Astrocyte of the spinal cord (primary cell): ENCODE results near the gene RPL13.
"Not testable (repeated sequence)": the region's sequence is repeated elsewhere in the genome, so short reads cannot be mapped to it uniquely, and the experiment has no call there.

Experiments
- DNase-seq: peaks from one replicate; pipeline ENCODE4 v3.0.0; 2011; ENCODE audit warnings: low read depth, low spot score
- H3K4me3 ChIP-seq: 2 replicates; pipeline ENCODE4 v1.5.1; 2011; ENCODE audit warnings: low read depth, mild to moderate bottlenecking, low read length, moderate library complexity
- in situ Hi-C: cut with HindIII; loops from 2 replicates; pipeline ENCODE4 v1.10.0; 2017; ENCODE audit warnings: low sequenced_read_pairs
- TF ChIP-seq, protein P1 (sequence below): IDR thresholded peaks from 2 replicates; pipeline ENCODE4 v1.5.1; 2012; ENCODE audit warnings: low read depth, mild to moderate bottlenecking, low read length, inconsistent platforms

RPL13 gene

DNA sequence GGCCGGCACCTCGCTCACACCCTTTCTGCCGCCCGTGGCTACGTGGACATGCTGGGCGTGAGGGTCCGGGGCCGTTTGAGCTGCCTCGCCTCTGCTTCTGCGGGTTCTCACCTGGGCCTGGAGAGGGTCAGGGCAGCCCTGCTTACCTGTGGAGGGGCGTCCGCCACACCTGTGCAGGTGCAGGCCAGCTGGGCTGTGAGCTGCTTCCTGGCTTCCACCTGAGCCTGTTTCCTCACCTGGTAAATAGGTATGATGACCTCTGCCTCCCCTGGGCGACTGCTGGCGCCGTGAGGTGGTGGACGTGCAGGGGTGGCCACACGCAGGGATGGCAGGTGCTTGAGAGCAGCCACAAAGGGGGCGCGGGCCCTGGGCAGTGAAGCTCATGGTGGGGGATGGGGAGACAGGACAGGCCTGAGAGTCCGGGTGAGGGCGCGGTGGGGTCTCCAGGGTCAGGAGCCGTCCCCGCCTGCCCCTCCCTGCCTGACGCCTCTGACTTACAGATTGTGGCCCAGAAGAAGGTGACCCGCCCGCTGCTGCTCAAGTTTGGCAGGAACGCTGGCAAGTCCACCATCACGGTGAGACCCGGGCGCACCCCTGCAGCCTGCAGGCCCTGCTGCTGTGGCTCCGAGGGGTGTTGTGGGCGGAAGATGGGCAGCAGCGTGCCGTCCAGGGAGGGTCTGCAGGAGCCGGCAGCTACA lies 22.9 kb downstream of the RPL13 start:
- H3K4me3 ChIP-seq = no peak overlapping the region

DNA sequence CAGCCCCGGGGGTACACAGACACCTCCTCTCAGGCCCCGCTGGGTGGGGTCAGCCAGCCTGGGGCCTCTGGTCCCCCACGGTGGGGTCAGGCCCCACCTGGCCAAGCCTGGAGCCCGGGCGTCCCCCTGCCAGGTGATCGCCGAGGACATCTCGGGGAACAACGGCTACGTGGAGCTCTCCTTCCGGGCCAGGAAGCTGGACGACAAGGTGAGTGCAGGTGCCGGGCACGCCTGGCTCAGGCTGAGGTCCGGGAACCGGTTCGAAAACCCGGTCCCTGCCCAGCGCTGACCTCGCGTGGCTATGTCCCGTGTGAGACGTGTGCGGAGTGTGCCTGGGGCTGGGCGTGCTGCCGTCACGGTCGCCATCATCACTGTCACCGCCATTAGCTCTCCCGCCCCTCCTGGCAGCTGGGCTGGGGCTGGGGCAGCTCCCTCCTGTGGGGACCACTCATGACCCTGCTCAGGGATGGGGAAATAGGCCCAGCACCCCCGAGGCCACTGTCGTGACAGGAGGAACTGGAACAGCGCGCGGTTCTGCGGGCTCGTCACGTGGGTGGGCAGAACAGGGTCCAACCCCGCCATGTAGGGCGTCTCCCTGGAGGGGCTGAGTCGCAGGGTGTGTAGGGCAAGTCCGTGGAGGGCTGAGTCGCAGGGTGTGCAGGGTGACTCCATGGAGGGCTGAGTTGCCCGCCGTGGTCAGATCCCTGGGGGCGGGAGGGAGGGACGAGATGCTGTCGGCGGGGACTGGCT lies 23.6 kb downstream of the RPL13 start:
- H3K4me3 ChIP-seq = no peak overlapping the region
- in situ Hi-C loops = no loop called here
- no peak for DNase-seq
- TF ChIP-seq, protein P1, sequence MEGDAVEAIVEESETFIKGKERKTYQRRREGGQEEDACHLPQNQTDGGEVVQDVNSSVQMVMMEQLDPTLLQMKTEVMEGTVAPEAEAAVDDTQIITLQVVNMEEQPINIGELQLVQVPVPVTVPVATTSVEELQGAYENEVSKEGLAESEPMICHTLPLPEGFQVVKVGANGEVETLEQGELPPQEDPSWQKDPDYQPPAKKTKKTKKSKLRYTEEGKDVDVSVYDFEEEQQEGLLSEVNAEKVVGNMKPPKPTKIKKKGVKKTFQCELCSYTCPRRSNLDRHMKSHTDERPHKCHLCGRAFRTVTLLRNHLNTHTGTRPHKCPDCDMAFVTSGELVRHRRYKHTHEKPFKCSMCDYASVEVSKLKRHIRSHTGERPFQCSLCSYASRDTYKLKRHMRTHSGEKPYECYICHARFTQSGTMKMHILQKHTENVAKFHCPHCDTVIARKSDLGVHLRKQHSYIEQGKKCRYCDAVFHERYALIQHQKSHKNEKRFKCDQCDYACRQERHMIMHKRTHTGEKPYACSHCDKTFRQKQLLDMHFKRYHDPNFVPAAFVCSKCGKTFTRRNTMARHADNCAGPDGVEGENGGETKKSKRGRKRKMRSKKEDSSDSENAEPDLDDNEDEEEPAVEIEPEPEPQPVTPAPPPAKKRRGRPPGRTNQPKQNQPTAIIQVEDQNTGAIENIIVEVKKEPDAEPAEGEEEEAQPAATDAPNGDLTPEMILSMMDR = no peak

More for the DNA sequence above, 22.9 kb downstream of the RPL13 start:
- no peak for DNase-seq
- TF ChIP-seq, protein P1 = no peak
- in situ Hi-C loops = no loop called here

DNA sequence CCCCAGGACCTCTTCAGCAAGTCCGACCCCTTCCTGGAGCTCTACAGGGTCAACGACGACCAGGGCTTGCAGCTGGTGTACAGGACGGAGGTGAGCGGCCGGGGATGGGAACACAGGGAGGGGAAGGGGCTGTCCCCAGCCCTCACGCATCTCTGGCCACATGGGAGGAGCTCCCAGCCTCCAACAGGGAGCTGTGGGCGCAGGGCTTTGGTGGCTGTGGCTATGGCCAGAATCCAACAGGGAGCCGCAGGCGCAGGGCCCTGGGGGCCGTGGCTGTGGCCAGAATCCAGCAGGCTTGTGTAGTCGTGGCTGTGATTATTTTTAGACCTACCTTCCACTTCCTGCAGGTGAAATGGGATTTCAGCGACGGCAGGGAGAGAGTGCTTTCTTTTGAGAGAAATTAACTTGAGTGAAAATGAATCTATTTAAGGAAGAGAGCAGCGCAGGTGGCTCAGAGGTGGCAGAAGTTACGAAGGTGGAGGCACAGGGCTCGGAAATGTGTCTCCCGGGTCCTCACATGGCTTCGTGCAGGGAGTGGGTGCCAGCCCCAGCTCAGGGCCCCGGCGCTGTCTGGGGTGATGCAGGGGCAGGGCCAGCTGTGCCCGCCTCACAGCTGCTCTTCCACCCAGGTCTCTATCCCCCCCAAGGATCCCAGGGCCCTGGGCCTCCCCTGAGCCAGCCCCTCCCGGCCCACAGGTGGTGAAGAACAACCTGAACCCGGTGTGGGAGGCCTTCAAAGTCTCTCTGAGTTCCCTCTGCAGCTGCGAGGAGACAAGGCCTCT lies 24.5 kb downstream of the RPL13 start:
- DNase-seq = no peak
- in situ Hi-C loops = no loop called here
- no peak overlapping the region for H3K4me3 ChIP-seq
- TF ChIP-seq, protein P1 = no peak

DNA sequence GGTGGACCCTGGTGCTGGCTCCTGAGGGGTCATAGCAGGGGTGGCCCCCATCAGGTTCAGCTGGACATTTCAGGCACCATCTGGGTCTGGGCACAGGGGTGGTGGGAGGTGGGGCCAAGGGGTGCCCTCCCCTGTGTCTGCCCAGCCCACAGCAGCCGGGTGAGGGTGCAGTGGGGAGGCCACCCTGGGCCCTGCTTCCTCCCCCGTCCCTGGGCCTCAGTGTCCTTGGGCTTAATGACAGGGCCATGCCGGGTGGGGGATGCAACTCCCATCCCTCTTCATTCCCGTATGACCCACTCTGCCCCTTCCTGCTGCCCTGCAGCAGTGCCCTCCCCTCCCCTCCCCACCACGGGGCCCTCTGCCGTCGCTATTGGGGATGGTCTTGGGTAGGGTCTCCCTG lies 25.7 kb downstream of the RPL13 start:
- no peak overlapping the region for H3K4me3 ChIP-seq
- no peak for DNase-seq
- TF ChIP-seq, protein P1 = no peak
- in situ Hi-C loops = no loop called here

DNA sequence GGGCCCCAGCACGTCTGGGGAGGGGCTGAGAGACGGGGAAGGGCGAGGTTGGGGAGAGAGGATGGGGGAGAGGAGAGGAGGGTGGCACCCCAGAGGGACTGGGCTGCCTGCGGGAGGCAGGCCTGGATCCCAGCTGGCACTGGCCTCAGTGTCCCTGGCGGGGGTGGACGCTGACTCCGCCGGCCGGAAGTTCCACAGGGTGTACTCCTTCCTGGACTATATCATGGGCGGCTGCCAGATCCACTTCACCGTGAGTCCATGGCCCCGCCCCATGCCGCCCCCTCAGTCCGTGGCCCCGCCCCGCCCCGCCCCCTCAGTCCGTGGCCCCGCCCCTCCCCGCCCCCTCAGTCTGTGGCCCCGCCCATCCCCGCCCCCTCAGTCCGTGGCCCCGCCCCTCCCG lies 26.4 kb downstream of the RPL13 start:
- no peak overlapping the region for H3K4me3 ChIP-seq
- in situ Hi-C loops = no loop called here
- TF ChIP-seq, protein P1 = no peak
- DNase-seq = no peak

DNA sequence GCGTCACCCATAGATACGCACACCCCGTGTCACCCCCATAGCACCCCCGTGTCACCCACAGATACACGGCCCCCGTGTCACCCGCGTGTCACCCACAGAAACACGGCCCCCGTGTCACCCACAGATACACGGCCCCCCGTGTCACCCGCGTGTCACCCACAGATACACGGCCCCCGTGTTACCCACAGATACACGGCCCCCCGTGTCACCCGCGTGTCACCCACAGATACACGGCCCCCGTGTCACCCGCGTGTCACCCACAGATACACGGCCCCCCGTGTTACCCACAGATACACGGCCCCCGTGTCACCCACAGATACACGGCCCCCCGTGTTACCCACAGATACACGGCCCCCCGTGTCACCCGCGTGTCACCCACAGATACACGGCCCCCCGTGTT lies 27.2 kb downstream of the RPL13 start:
- in situ Hi-C loops, H3K4me3 ChIP-seq, DNase-seq: not testable (repeated sequence)
